BLaER1 treated with 17β-estradiol and CSF1 and Interleukin-3, amounts not matched to agents 10 nM and 100 nM (cell line): Measurements from ENCODE around the gene RPL22L1.
A peak's percentile ranks its signal among the peaks of the same experiment; 100 is the strongest.
"Not testable (repeated sequence)": the region's sequence is repeated elsewhere in the genome, so short reads cannot be mapped to it uniquely, and the experiment has no call there.

ENCODE experiments used
- H3K27ac ChIP-seq, 11 experiments: shearing (Covaris generic); formaldehyde crosslinking; 2 replicates each; pipeline ENCODE4 v1.8.1; 2022
- H3K27me3 ChIP-seq, 11 experiments: shearing (Covaris generic); formaldehyde crosslinking; 2 replicates each; pipeline ENCODE4 v1.8.1; 2022
- H3K36me3 ChIP-seq, 11 experiments: shearing (Covaris generic); formaldehyde crosslinking; 2 replicates each; pipeline ENCODE4 v1.8.1; 2022
- H3K4me1 ChIP-seq, 10 experiments: shearing (Covaris generic); formaldehyde crosslinking; 2 replicates each; pipeline ENCODE4 v1.8.1; 2022
- H3K4me2 ChIP-seq, 11 experiments: shearing (Covaris generic); formaldehyde crosslinking; 2 replicates each; pipeline ENCODE4 v1.8.1; 2022
- H3K4me3 ChIP-seq, 10 experiments: shearing (Covaris generic); formaldehyde crosslinking; 2 replicates each; pipeline ENCODE4 v1.8.1; 2022
- H3K9ac ChIP-seq, 11 experiments: shearing (Covaris generic); formaldehyde crosslinking; 2 replicates each; pipeline ENCODE4 v1.8.1; 2022
- H3K9me3 ChIP-seq, 11 experiments: shearing (Covaris generic); formaldehyde crosslinking; replicated peaks in 1 of 11; 2 replicates each; pipeline ENCODE4 v1.8.1; 2022
- H4K20me1 ChIP-seq, 11 experiments: shearing (Covaris generic); formaldehyde crosslinking; 2 replicates each; pipeline ENCODE4 v1.8.1; 2022
- Cebpa-rat ChIP-seq, 11 experiments: shearing (Covaris generic); IDR thresholded peaks; 2 replicates each; pipeline ENCODE4 v1.8.1; 2022

Gene RPL22L1

GRCh38 chr3:170907637-170908234 lies 37.7 kb upstream of the RPL22L1 start:
- Histone ChIP-seq H3K27ac (peak overlapping the region; percentile 1 to 62 (median 43); a peak in 13 of 22 replicates), H3K36me3 (no peaks in the 10 kb centered on the region), H4K20me1 (no peaks in the 10 kb centered on the region), H3K4me1 (peaks cover 6 to 16% (median 11%) of the 10 kb centered on the region in 10 experiments; a peak in 17 of 20 replicates), H3K9me3 (peaks cover 27 to 39% (median 36%) of the 10 kb centered on the region in 11 experiments), H3K9ac (peak overlapping the region; percentile 54 to 81 (median 72)), H3K4me2 (peak overlapping the region; percentile 82 to 96 (median 91)), H3K4me3 (peak overlapping the region; percentile 59 to 77 (median 66)), H3K27me3 (peaks cover 37 to 48% (median 41%) of the 10 kb centered on the region in 11 experiments)
- no peak for TF ChIP-seq Cebpa-rat (IDR thresholded peaks at IDR 0.05)

GRCh38 chr3:170905862-170906261 lies 35.9 kb upstream of the RPL22L1 start:
- no peak overlapping the region for H3K9ac ChIP-seq
- peaks cover 22 to 36% (median 32%) of the 10 kb centered on the region in 11 experiments for H3K9me3 ChIP-seq
- peaks cover 6 to 16% (median 11%) of the 10 kb centered on the region in 10 experiments; a peak in 17 of 20 replicates for H3K4me1 ChIP-seq
- no peak overlapping the region for H3K4me3 ChIP-seq
- no peaks in the 10 kb centered on the region for H4K20me1 ChIP-seq
- no peaks in the 10 kb centered on the region for H3K36me3 ChIP-seq
- no peak overlapping the region; a peak in 1 of 22 replicates for H3K4me2 ChIP-seq
- peaks cover 37 to 48% (median 41%) of the 10 kb centered on the region in 11 experiments for H3K27me3 ChIP-seq
- H3K27ac ChIP-seq: no peak overlapping the region
- TF ChIP-seq Cebpa-rat (IDR thresholded peaks at IDR 0.05): no peak

- no peak for TF ChIP-seq Cebpa-rat (IDR thresholded peaks at IDR 0.05)
- no peaks in the 10 kb centered on the region for H4K20me1 ChIP-seq
- H3K4me2 ChIP-seq: no peak overlapping the region
- no peaks in the 10 kb centered on the region for H3K36me3 ChIP-seq
- no peak overlapping the region for H3K4me3 ChIP-seq
- H3K27me3 ChIP-seq: peaks cover 20 to 29% (median 25%) of the 10 kb centered on the region in 11 experiments
- H3K9ac ChIP-seq: no peak overlapping the region
- H3K27ac ChIP-seq: no peak overlapping the region
- H3K9me3 ChIP-seq: peaks cover 0 to 14% (median 8%) of the 10 kb centered on the region in 11 experiments; a peak in 15 of 22 replicates
- peaks cover 6 to 13% (median 9%) of the 10 kb centered on the region in 10 experiments; a peak in 17 of 20 replicates for H3K4me1 ChIP-seq
These were observed 33.1 kb upstream of the RPL22L1 start for GRCh38 chr3:170903123-170903522.

DNA sequence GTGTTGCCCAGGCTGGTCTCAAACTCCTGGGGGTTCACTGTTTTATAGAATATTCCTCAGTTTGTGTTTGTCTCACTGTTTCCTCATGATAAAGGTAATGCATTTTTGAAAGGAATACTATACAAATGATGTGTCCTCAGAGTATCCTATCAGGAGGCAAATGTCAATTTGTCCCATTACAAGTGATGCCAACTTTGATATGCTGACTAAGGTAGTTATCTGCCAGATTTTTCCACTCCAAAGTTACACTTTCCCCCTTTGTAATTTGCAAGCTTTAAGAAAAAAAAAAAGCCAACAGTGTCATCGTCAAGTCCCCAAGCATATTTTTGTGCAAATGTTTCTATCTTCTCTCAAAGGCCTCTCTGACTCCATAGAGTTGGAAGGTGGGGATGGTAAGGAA lies 29.5 kb upstream of the RPL22L1 start:
- peaks cover 0 to 3% (median 0%) of the 10 kb centered on the region in 11 experiments; a peak in 1 of 22 replicates for H3K36me3 ChIP-seq
- H3K9me3 ChIP-seq: peaks cover 16 to 29% (median 20%) of the 10 kb centered on the region in 11 experiments; a peak in 21 of 22 replicates
- H3K4me1 ChIP-seq: no peaks in the 10 kb centered on the region
- no peak overlapping the region for H3K4me2 ChIP-seq
- no peak overlapping the region for H3K9ac ChIP-seq
- no peak overlapping the region for H3K27ac ChIP-seq
- H4K20me1 ChIP-seq: no peaks in the 10 kb centered on the region
- H3K27me3 ChIP-seq: no peaks in the 10 kb centered on the region
- H3K4me3 ChIP-seq: no peak overlapping the region
- no peak for TF ChIP-seq Cebpa-rat (IDR thresholded peaks at IDR 0.05)

GRCh38 chr3:170897978-170898377 lies 28.0 kb upstream of the RPL22L1 start:
- Histone ChIP-seq H3K9me3 (peaks cover 16 to 29% (median 20%) of the 10 kb centered on the region in 11 experiments; a peak in 21 of 22 replicates), H3K4me2 (no peak overlapping the region), H3K27ac (no peak overlapping the region), H3K36me3 (peaks cover 0 to 3% (median 0%) of the 10 kb centered on the region in 11 experiments; a peak in 1 of 22 replicates), H3K27me3 (no peaks in the 10 kb centered on the region), H3K4me1 (no peaks in the 10 kb centered on the region), H4K20me1 (no peaks in the 10 kb centered on the region), H3K4me3 (no peak overlapping the region), H3K9ac (no peak overlapping the region)
- TF ChIP-seq Cebpa-rat (IDR thresholded peaks at IDR 0.05): no peak

- H3K27ac ChIP-seq, H4K20me1 ChIP-seq, H3K4me2 ChIP-seq, H3K4me3 ChIP-seq, H3K27me3 ChIP-seq, H3K9ac ChIP-seq, H3K36me3 ChIP-seq, H3K4me1 ChIP-seq: not testable (repeated sequence)
- H3K9me3 ChIP-seq: peaks cover 16 to 29% (median 20%) of the 10 kb centered on the region in 11 experiments; a peak in 21 of 22 replicates
These were observed 27.2 kb upstream of the RPL22L1 start for GRCh38 chr3:170897199-170897598.

DNA sequence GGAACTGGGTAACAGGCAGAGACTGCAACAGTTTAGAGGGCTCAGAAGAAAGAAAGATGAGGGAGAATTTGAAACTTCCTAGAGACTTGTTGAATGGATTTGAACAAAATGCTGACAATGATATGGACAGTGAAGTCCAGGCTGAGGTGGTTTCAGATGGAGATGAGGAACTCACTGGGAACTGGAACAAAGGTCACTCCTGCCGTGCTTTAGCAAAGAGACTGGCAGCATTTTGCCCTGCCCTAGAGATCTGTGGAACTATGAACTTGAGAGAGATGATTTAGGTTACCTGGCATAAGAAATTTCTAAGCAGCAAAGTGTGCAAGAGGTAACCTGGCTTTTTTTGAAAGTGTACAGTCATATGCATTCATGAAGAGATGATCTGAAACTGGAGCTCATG lies 26.8 kb upstream of the RPL22L1 start:
- Histone ChIP-seq H3K4me3 (no peak overlapping the region), H3K4me2 (no peak overlapping the region), H3K4me1 (no peaks in the 10 kb centered on the region), H3K9me3 (peaks cover 16 to 29% (median 20%) of the 10 kb centered on the region in 11 experiments; a peak in 21 of 22 replicates), H3K27me3 (no peaks in the 10 kb centered on the region), H4K20me1 (no peaks in the 10 kb centered on the region), H3K27ac (no peak overlapping the region), H3K36me3 (peaks cover 0 to 3% (median 0%) of the 10 kb centered on the region in 11 experiments; a peak in 1 of 22 replicates), H3K9ac (no peak overlapping the region)
- TF ChIP-seq Cebpa-rat (IDR thresholded peaks at IDR 0.05): no peak

- H3K27me3 ChIP-seq, H3K4me1 ChIP-seq, H3K9ac ChIP-seq, H3K4me3 ChIP-seq, H4K20me1 ChIP-seq, H3K4me2 ChIP-seq, H3K27ac ChIP-seq, H3K36me3 ChIP-seq: not testable (repeated sequence)
- H3K9me3 ChIP-seq: peaks cover 16 to 29% (median 20%) of the 10 kb centered on the region in 11 experiments; a peak in 21 of 22 replicates
These were observed 26.3 kb upstream of the RPL22L1 start for GRCh38 chr3:170896333-170896732.

- Histone ChIP-seq H3K36me3 (peaks cover 0 to 3% (median 0%) of the 10 kb centered on the region in 11 experiments; a peak in 1 of 22 replicates), H3K27ac (no peak overlapping the region), H3K4me2 (no peak overlapping the region), H3K9me3 (peaks cover 16 to 29% (median 20%) of the 10 kb centered on the region in 11 experiments; a peak in 21 of 22 replicates), H3K4me1 (no peaks in the 10 kb centered on the region), H4K20me1 (no peaks in the 10 kb centered on the region), H3K9ac (no peak overlapping the region), H3K4me3 (no peak overlapping the region), H3K27me3 (no peaks in the 10 kb centered on the region)
- TF ChIP-seq Cebpa-rat (IDR thresholded peaks at IDR 0.05): no peak
These were observed 23.9 kb upstream of the RPL22L1 start for GRCh38 chr3:170893895-170894294.

DNA sequence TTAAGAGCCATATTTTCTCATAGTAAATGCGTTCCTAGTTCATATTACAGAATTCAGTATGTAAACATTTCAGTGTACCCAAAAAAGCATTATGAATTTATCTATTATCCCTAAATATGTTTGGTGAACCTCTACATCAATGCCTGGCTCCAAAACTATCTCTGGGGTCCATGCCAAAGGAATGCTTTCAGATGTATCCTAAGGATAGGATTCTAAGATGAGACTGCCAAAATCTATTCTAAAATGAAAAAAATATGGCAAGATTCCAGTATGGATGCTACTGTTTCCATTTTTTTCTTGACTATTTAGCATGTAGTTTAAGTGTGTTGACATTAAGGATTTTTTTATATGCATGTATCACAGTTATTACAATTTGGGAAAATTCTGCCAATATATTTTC lies 19.6 kb upstream of the RPL22L1 start:
- H3K9me3 ChIP-seq: no peaks in the 10 kb centered on the region
- H3K27ac ChIP-seq: no peak overlapping the region
- TF ChIP-seq Cebpa-rat (IDR thresholded peaks at IDR 0.05): no peak
- H3K27me3 ChIP-seq: no peaks in the 10 kb centered on the region
- no peak overlapping the region for H3K4me2 ChIP-seq
- no peak overlapping the region for H3K9ac ChIP-seq
- no peaks in the 10 kb centered on the region for H4K20me1 ChIP-seq
- H3K4me1 ChIP-seq: no peaks in the 10 kb centered on the region
- H3K4me3 ChIP-seq: no peak overlapping the region
- no peaks in the 10 kb centered on the region for H3K36me3 ChIP-seq
